CD4-positive, alpha-beta memory T cell (primary cell): Measurements from ENCODE around the gene P3H3. TPM values are rescaled to one million over a fixed set of nuclear protein-coding genes. Genes with fewer than 3 reads are reported as not detected.

Experiments used
- CTCF ChIA-PET: fragments of 350-600 bp; sonication (Branson Sonifier 250); formaldehyde crosslinking; loops from one replicate; lab custom pipeline; 2021; ENCODE audit warnings: inconsistent platforms; ENCODE audit not compliant: partially characterized antibody; lab: Charles Lee
- POLR2A ChIA-PET: fragments of 350-600 bp; sonication (Branson Sonifier 250); formaldehyde crosslinking; loops from one replicate; lab custom pipeline; 2021; ENCODE audit not compliant: partially characterized antibody; lab: Charles Lee
- DNase-seq, 5 donors: peaks; one replicate each; pipeline versions ENCODE4 v3.0.0 to v3.0.0-alpha.2; 2020 to 2022; ENCODE audit warnings: mixed read lengths in 1 of 5
- H3K27ac ChIP-seq: one replicate; pipeline ENCODE4 v1.7.0; 2013; ENCODE audit warnings: low read depth, low read length
- H3K27me3 ChIP-seq: 2 replicates; pipeline ENCODE4 v1.7.0; 2013; ENCODE audit warnings: mild to moderate bottlenecking, low read length, moderate library complexity; ENCODE audit not compliant: insufficient read depth
- H3K36me3 ChIP-seq: 2 replicates; pipeline ENCODE4 v1.7.0; 2013; ENCODE audit warnings: mild to moderate bottlenecking, low read length, moderate library complexity; ENCODE audit not compliant: insufficient read depth
- H3K4me1 ChIP-seq: 2 replicates; pipeline ENCODE4 v1.7.0; 2013; ENCODE audit warnings: mild to moderate bottlenecking, low read length, moderate library complexity; ENCODE audit not compliant: insufficient read depth
- H3K4me3 ChIP-seq, 2 donors: one replicate each; pipeline ENCODE4 v1.7.0; 2013; ENCODE audit warnings: low read length in 2 of 2, mild to moderate bottlenecking in 1 of 2
- H3K9me3 ChIP-seq, 2 donors: one replicate each; pipeline ENCODE4 v1.7.0; 2013; ENCODE audit warnings: low read length in 2 of 2, control low read depth in 1 of 2; ENCODE audit not compliant: control insufficient read depth in 1 of 2
- H3K27ac Mint-ChIP-seq, 7 donors: one replicate each; pipeline ENCODE4 v1.8.0; 2020 to 2021; ENCODE audit warnings: mixed read lengths in 7 of 7, mild to moderate bottlenecking in 6 of 7, inconsistent platforms in 3 of 7, moderate library complexity in 3 of 7
- H3K27me3 Mint-ChIP-seq, 2 donors: one replicate each; pipeline ENCODE4 v1.8.0; 2020 to 2021; ENCODE audit warnings: mixed read lengths in 2 of 2
- H3K36me3 Mint-ChIP-seq, 2 donors: one replicate each; pipeline ENCODE4 v1.8.0; 2020 to 2021; ENCODE audit warnings: mixed read lengths in 2 of 2, inconsistent platforms in 1 of 2, mild to moderate bottlenecking in 1 of 2
- H3K4me1 Mint-ChIP-seq, 4 donors: one replicate each; pipeline ENCODE4 v1.8.0; 2020 to 2021; ENCODE audit warnings: mixed read lengths in 4 of 4, mild to moderate bottlenecking in 1 of 4
- H3K4me3 Mint-ChIP-seq, 8 donors: one replicate each; pipeline ENCODE4 v1.8.0; 2020 to 2021; ENCODE audit warnings: mixed read lengths in 8 of 8, mild to moderate bottlenecking in 7 of 8, moderate library complexity in 6 of 8, inconsistent platforms in 3 of 8
- H3K9me3 Mint-ChIP-seq, 8 donors: one replicate each; pipeline ENCODE4 v1.8.0; 2020 to 2021; ENCODE audit warnings: mixed read lengths in 8 of 8, mild to moderate bottlenecking in 5 of 8, inconsistent platforms in 3 of 8, moderate library complexity in 1 of 8
- intact Hi-C: fragments of 100-400 bp; cut with micrococcal nuclease; formaldehyde crosslinking; loops from one replicate; pipeline ENCODE4 v1.15.1; 2023
- polyA plus RNA-seq, 2 donors: library from polyadenylated mRNA; unstranded; fragments of 300-500 nt; fragmentation: Illumina TruSeq; gene quantifications; one replicate each; pipeline ENCODE4 v1.2.3, GENCODE V29; 2021
- total RNA-seq, 2 experiments: library from RNA; stranded (reverse); gene quantifications; one replicate each; pipeline ENCODE4 v1.2.3, GENCODE V29; 2021

Gene P3H3
- total and polyA plus RNA-seq, 4 experiments from 2014 or later = 0.72 to 11.8 (median 6.2) TPM

DNA sequence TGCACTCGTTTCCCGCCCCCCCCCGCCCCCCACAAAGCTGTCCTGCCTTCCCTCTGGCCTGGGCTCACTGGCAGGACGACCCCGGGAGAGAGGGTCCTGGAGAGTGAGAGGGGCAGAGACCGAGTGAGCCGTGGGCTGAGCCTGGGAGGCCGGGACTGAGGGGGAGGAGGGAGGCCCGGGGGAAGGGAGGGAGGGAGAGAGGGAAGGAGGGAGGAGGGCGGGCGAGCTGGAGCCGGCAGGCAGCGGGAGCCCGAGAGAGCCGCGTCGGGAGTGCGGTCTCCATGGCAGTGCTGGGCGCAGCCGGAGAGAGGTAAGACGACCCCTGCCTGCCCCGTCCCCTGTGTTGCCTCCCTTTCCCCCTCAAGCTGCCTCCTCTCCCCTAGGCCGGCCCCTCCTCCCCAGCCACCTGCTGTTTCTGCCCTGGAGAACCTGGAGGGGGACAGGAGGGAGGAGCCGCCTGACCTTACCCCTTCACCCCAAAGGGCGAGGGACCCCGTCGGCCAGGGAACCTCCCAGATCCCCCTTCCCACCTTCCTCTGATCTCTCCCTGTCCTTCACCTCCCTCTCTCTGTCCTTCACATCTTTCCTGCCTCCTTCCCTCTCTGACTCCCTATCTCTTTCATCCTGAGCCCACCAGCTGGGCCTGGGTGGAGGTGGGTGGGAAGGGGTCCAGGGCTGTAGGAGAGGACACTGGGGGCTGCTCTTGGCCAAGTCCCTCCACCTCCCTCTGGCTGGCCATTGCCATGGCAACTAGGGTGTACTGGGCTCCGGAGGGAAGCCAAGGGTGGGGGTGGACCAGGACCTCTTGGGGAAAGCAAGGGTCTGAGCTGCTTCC, 6.4 kb upstream of the P3H3 start, which contains the start of gene GPR162:
Gene GPR162, plus strand, starts transcription at position 231 of the 835 bp plus-strand sequence. CDS start 2,078 bp downstream, outside the sequence.
- Mint-ChIP-seq H3K4me1 (peaks cover 16 to 41% (median 20%) of the 10 kb centered on the region in 4 donors), H3K9me3 (no peaks in the 10 kb centered on the region), H3K27ac (peak within 1 kb of the TSS in 6 of 7 donors; percentile 49 to 86 (median 72)), H3K36me3 (peaks cover 25 to 29% of the 10 kb centered on the region in 2 donors), H3K4me3 (peak within 1 kb of the TSS; percentile 43 to 87 (median 66)), H3K27me3 (peaks cover 3 to 14% of the 10 kb centered on the region in 2 donors)
- no peak within 1 kb of the TSS for H3K4me3 ChIP-seq
- peaks cover 33% of the 10 kb centered on the region for H3K36me3 ChIP-seq
- H3K27ac ChIP-seq = no peak within 1 kb of the TSS
- peaks cover 21% of the 10 kb centered on the region for H3K4me1 ChIP-seq
- POLR2A ChIA-PET = interaction anchor here (0.9 to 6.5 kb wide), 12 partner anchors 12 to 132 kb away, joined by 3 to 48 read pairs (median 4); partner anchors contain the start of genes CD4, COPS7A, MLF2 and ZNF384
- CTCF ChIA-PET = interaction anchor here (1.3 to 18.9 kb wide), 6 partner anchors 10 to 66 kb away, joined by 5 to 303 read pairs (median 38); partner anchors contain the start of genes CD4, LAG3, MLF2 and PTMS
- no peak for DNase-seq
- intact Hi-C loops = loop anchor here (10.0 kb wide), 1 partner anchor 257 kb away; the partner anchor contains the start of gene NOP2
- no peaks in the 10 kb centered on the region for H3K9me3 ChIP-seq
- no peaks in the 10 kb centered on the region for H3K27me3 ChIP-seq

DNA sequence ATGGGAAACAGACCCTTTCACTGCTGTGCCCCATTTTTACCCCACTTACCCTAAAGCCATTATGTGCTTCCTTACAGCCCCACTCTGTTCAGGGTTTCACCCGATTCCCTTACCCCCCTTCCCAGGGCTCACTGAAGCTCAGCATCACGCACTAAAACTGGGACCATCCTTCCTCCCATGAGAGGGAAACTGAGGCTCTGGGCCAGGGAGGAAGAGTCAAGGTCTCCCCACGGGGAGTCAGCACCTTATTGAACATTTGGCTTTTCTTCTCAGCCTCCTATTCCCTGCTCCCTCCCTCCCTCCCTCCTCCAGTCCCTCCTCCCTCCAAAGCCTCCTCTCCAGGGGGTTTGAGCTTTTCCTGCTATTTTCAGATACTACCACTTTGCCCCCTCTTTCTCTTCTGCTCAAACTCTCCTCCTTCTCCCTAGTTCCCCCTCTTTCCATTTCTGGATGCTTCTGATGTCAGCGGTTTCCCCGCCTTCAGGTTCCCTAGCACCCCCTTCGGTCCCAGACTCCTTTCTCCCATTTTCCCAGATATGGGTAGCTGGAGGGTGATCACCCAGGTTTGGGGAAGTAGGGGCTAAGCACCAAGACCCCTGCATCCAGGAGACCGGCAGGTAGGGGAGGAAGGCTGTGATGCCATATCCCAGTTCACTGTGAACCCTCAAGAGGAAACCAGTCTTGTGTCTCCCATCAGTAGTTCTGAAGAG, 5.6 kb upstream of the P3H3 start:
- Mint-ChIP-seq H3K27me3 (peaks cover 5 to 18% of the 10 kb centered on the region in 2 donors), H3K9me3 (no peaks in the 10 kb centered on the region), H3K36me3 (peaks cover 19 to 24% of the 10 kb centered on the region in 2 donors), H3K4me3 (peak overlapping the region in 3 of 8 donors; percentile 17 to 64 (median 29)), H3K27ac (peak overlapping the region in 1 of 7 donors; percentile 17), H3K4me1 (peaks cover 19 to 47% (median 24%) of the 10 kb centered on the region in 4 donors)
- H3K27me3 ChIP-seq = peaks cover 3% of the 10 kb centered on the region
- peaks cover 27% of the 10 kb centered on the region for H3K4me1 ChIP-seq
- CTCF ChIA-PET = interaction anchor here (1.7 to 18.9 kb wide), 5 partner anchors 11 to 67 kb away, joined by 9 to 303 read pairs (median 56); partner anchors contain the start of genes CD4, LAG3, MLF2 and PTMS
- no peak for DNase-seq
- intact Hi-C loops = loop anchor here (10.0 kb wide), 1 partner anchor 258 kb away; the partner anchor contains the start of gene NOP2
- POLR2A ChIA-PET = interaction anchor here (1.3 to 6.5 kb wide), 6 partner anchors 12 to 99 kb away, joined by 4 to 48 read pairs (median 12); partner anchors contain the start of genes CD4, COPS7A and MLF2
- no peaks in the 10 kb centered on the region for H3K9me3 ChIP-seq
- H3K4me3 ChIP-seq = no peak overlapping the region
- peaks cover 26% of the 10 kb centered on the region for H3K36me3 ChIP-seq
- H3K27ac ChIP-seq = no peak overlapping the region

DNA sequence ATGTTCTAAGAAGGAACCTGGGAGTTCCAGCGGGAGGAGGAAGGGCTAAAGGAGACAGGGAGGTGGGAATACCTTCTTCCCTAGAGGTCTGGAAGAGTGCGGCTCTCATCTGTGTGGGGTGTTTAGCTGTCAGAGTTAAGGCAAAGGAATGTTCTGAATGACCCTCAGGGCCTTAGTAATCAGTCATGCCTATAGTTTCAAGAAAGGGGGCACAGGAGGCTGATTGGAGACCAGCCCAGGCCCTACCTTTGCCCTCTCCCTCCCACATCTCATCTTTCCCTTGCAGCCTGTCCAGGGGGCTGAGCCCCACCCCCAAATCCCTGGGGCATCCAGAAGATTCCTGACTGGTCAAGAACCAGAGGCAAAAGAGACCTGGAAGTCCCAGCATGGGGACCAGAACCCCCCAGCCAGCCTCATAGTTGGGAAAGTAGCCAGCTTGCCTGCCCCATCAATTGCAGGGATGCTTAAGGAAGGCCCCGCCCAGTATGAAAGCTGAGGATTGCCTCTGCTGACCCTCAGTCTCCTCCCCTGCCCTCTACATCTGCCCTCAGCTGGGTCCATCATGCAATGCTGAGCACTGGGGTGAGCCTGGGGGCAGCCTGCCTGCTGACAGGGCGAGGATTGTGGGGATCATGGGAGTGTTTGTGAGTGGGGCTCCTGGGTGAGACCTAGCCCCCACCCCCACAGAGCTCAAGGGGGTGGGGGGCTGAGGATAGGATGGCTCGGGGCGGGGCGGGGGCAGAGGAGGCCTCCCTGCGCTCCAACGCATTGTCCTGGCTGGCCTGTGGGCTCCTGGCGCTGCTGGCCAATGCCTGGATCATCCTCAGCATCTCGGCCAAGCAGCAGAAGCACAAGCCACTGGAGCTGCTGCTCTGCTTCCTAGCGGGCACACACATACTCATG, 4.8 kb upstream of the P3H3 start:
- H3K4me3 Mint-ChIP-seq = no peak overlapping the region
- H3K27me3 Mint-ChIP-seq = peaks cover 6 to 20% of the 10 kb centered on the region in 2 donors
- intact Hi-C loops = loop anchor here (2.0 to 10.0 kb wide), 3 partner anchors 31 to 259 kb away; partner anchors contain the start of genes ING4 and NOP2

DNA sequence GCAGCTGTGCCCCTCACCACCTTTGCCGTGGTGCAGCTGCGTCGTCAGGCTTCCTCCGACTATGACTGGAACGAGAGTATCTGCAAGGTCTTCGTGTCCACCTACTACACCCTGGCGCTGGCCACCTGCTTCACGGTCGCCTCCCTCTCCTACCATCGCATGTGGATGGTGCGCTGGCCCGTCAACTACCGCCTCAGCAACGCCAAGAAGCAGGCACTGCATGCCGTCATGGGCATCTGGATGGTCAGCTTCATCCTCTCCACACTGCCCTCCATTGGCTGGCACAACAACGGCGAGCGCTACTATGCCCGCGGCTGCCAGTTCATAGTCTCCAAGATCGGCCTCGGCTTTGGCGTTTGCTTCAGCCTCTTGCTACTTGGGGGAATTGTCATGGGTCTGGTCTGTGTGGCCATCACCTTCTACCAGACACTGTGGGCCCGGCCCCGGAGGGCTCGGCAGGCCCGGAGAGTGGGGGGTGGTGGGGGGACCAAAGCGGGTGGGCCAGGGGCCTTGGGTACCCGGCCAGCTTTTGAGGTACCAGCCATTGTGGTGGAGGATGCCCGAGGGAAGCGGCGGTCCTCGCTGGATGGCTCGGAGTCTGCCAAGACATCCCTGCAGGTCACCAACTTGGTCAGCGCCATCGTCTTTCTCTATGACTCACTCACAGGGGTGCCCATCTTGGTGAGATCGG, 4.0 kb upstream of the P3H3 start:
- H3K9me3 ChIP-seq = no peaks in the 10 kb centered on the region
- peaks cover 11% of the 10 kb centered on the region for H3K36me3 ChIP-seq
- Mint-ChIP-seq H3K36me3 (peaks cover 7 to 11% of the 10 kb centered on the region in 2 donors), H3K9me3 (no peaks in the 10 kb centered on the region), H3K27ac (no peak overlapping the region), H3K4me3 (no peak overlapping the region), H3K4me1 (peaks cover 18 to 59% (median 29%) of the 10 kb centered on the region in 4 donors), H3K27me3 (peaks cover 6 to 24% of the 10 kb centered on the region in 2 donors)
- H3K27me3 ChIP-seq = peaks cover 3% of the 10 kb centered on the region
- intact Hi-C loops = loop anchor here (2.0 to 10.0 kb wide), 3 partner anchors 31 to 259 kb away; partner anchors contain the start of genes ING4 and NOP2
- no peak overlapping the region for H3K27ac ChIP-seq
- no peak overlapping the region for H3K4me3 ChIP-seq
- DNase-seq = no peak
- ChIA-PET CTCF (interaction anchor here (1.0 to 18.9 kb wide), 14 partner anchors 10 to 260 kb away, joined by 3 to 303 read pairs (median 6); partner anchors contain the start of genes CD4, GNB3, LAG3 and MLF2), POLR2A (interaction anchor here (0.6 to 6.5 kb wide), 7 partner anchors 10 to 100 kb away, joined by 3 to 48 read pairs (median 5); partner anchors contain the start of genes COPS7A and MLF2)
- peaks cover 34% of the 10 kb centered on the region for H3K4me1 ChIP-seq

More for the DNA sequence above, 4.8 kb upstream of the P3H3 start:
- ChIA-PET CTCF (interaction anchor here (1.5 to 18.9 kb wide), 7 partner anchors 11 to 155 kb away, joined by 3 to 303 read pairs (median 21); partner anchors contain the start of genes CD4, LAG3, MLF2 and PTMS), POLR2A (interaction anchor here (0.6 to 6.5 kb wide), 7 partner anchors 11 to 100 kb away, joined by 3 to 48 read pairs (median 7); partner anchors contain the start of genes COPS7A and MLF2)
- Histone ChIP-seq H3K9me3 (no peaks in the 10 kb centered on the region), H3K36me3 (peaks cover 17% of the 10 kb centered on the region), H3K27me3 (peaks cover 3% of the 10 kb centered on the region), H3K27ac (no peak overlapping the region), H3K4me1 (peaks cover 32% of the 10 kb centered on the region), H3K4me3 (no peak overlapping the region)
- H3K9me3 Mint-ChIP-seq = no peaks in the 10 kb centered on the region
- no peak for DNase-seq
- H3K36me3 Mint-ChIP-seq = peaks cover 11 to 17% of the 10 kb centered on the region in 2 donors
- H3K27ac Mint-ChIP-seq = peak overlapping the region in 1 of 7 donors; percentile 17
- peaks cover 18 to 53% (median 27%) of the 10 kb centered on the region in 4 donors for H3K4me1 Mint-ChIP-seq

DNA sequence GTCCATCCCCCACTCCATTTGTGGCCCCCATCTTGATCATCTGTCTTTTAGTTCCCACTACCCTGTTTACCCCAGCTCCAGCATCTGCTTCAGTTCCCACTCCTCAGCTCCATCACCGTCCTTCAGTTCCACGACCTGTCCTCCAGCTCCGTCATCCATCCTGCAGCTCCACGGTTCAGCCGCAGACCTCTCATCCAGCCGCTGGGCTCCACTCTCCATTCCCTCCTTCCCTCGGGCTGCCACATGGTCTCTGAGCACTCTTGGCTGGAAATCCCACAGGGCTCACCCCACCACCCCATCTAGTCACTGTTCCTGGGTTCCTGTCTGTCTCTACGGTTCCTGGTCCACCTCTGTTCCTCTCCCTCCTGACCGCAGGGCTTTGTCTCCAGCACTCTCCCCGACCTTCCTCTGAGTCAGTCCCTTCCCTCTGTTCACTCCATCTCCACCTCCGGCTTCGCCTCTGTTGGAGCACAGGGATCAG, 3.3 kb upstream of the P3H3 start:
- peaks cover 41% of the 10 kb centered on the region for H3K4me1 ChIP-seq
- Mint-ChIP-seq H3K4me3 (peak overlapping the region in 1 of 8 donors; percentile 6), H3K9me3 (no peaks in the 10 kb centered on the region), H3K27me3 (peaks cover 6 to 24% of the 10 kb centered on the region in 2 donors), H3K36me3 (peaks cover under 1 to 4% of the 10 kb centered on the region in 2 donors), H3K4me1 (peaks cover 18 to 63% (median 30%) of the 10 kb centered on the region in 4 donors), H3K27ac (no peak overlapping the region)
- POLR2A ChIA-PET = interaction anchor here (0.5 to 6.5 kb wide), 9 partner anchors 23 to 101 kb away, joined by 3 to 48 read pairs (median 4); partner anchors contain the start of genes CD4, COPS7A, MLF2 and PTMS
- H3K36me3 ChIP-seq = peaks cover 4% of the 10 kb centered on the region
- H3K27me3 ChIP-seq = peaks cover 10% of the 10 kb centered on the region
- H3K27ac ChIP-seq = no peak overlapping the region
- intact Hi-C loops = loop anchor here (1.0 to 10.0 kb wide), 9 partner anchors 10 to 260 kb away; partner anchors contain the start of genes ING4, MLF2, NOP2 and ZNF384
- CTCF ChIA-PET = interaction anchor here (1.0 to 18.9 kb wide), 17 partner anchors 9 to 261 kb away, joined by 3 to 303 read pairs (median 6); partner anchors contain the start of genes CD4, GNB3, LAG3 and MLF2
- DNase-seq = peak in 1 of 5 donors; percentile 7
- no peaks in the 10 kb centered on the region for H3K9me3 ChIP-seq
- no peak overlapping the region for H3K4me3 ChIP-seq
